Amniotic stem cell (primary cell): ENCODE data around the gene ENTPD6.
"Not testable (repeated sequence)": the region's sequence is repeated elsewhere in the genome, so short reads cannot be mapped to it uniquely, and the experiment has no call there.

Experiments used
- DNase-seq: peaks from one replicate; lab custom pipeline; 2025; lab: John Stamatoyannopoulos, UW

The ENTPD6 gene

DNA sequence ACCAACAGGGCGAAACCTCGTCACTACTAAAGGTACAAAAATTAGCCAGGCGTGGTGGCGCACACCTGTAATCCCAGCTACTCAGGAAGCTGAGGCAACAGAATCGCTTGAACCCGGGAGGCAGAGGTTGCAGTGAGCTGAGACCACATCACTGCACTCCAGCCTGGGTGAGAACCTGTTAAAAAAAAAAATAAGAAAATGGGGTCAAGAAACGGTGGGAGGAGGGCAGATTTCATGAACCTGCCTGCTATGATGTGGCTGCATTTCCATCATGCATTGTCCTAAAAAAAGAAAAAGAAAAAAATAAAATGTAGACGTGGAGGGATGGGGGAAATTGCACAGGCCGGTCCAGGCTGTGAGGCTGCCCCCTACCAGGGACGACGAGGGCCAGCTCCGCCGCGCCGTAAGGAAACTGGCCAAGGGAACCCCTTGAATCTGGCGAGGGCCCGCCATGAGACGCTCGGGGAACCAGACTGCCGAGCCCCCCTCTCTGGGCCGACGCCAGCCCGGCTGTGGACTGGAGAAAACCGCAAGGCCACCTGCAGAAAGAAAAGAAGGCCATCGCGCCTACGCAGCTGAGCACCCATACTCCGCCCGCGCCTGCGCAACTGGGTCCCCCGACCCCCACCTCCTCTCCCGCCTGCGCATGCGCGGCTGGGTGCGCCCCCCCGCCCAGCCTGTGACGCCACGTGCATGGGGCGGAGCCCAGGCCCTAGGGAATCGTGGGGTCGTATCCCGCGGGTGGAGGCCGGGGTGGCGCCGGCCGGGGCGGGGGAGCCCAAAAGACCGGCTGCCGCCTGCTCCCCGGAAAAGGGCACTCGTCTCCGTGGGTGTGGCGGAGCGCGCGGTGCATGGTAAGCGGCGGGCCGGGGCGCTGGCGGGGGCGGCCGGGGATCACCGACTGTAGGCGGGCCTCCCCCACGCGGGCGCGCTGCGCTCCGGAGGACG, at the start of gene ENTPD6:
Gene ENTPD6 (plus strand): TSS at position 699 of the 948 bp plus-strand sequence. CDS start 10,825 bp downstream, outside the sequence.
- DNase-seq = peak; percentile 69

DNA sequence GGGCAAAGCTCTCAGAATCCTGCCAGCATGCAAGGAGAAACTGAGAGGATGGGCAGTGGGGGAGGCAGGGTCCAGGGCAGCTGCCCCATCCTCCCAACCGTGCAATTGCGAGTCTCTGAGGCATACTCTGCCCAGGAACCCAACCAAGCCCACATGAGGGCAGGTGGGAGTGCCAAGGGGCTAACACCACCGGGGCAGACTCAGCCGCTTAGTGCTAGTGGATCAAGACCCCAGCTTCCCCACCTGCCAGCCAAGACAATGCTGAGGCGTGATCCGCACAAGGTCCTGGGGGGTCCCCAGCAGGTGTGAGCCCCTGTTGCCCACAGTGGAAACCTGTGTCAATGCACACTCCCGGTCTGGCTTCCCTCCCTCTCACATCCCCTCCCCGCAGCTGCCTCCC, 48.5 kb upstream of the ENTPD6 start:
- DNase-seq = no peak

DNA sequence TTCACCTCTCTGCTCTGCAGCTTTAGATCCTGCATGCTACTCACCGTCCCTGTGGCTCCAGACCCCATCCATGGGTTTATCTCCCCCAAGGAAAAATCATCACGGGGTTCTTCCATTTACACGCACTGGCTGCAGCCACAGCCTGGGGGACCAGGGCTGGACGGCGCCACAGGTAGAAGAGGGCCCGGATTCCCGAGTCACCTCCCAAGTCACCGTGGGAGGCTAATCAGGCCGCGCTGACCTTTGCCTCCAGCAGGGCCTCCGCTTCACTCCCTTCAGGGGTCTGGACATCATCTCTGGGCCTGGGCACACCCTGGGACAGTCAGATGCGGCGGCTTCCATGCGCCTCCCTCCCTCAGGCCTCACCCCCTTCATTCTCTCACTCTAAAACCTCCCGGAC, 47.8 kb upstream of the ENTPD6 start:
- no peak for DNase-seq

DNA sequence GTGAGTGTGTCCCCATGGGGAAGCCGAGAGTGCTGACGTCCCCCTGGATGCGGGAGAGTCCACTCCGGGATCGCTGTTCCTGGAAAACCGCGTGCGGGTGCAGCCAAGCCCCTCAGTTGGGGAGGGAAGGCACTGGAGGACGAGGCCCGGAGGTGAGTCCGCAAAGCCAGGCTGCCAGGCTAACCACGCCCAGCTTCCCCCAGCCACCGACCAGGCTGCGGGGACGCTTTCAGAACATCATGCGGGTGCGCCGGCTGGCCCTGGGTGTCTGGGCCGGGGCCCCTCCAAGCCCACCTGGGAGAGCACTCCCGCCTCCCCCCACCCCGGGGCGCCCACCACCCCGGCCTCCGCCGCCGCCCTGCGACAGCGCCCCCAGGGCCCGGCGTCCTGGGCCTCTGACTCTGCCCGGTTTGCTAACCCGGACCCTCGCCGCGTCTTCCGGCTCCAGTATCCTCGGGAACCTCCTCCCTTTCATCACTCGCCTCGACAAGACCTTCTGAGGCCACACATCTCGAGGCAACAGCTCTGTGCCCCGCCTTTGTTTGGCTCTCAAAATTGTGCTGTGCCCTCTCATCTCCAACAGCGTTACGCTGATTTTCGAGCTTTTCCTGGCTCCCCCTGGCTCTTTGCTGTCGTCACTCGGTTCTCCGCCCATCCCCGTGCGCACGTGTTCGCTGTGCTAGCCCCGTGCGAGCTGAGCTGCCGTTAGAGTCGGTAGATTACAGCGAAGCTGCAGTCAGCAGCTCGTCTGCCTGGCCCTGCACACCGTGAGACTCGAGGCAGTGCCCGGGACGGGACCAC, 47.1 kb upstream of the ENTPD6 start:
- DNase-seq = no peak

- no peak for DNase-seq
Measured at GRCh38 chr20:25148982-25149846, 46.3 kb upstream of the ENTPD6 start.

DNA sequence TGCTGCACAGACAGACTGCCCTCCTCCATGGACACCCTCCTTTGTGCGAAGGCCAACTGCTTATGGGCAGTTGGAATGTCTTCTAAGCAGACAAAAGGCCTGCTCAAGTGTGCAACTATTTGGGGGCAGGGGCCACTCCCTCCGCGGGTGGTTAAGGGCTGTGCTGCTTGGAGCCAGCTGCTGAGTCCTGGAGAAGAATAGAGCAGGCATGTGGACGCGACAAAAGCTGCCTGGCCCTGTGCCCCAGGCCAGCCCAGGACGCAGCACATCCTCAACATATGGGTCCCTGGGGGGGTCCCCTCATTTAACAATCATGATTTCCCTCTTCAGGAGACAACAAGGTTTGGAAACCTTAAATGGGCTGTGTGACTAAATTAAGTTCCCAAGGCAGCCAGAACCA, 45.5 kb upstream of the ENTPD6 start:
- no peak for DNase-seq

DNA sequence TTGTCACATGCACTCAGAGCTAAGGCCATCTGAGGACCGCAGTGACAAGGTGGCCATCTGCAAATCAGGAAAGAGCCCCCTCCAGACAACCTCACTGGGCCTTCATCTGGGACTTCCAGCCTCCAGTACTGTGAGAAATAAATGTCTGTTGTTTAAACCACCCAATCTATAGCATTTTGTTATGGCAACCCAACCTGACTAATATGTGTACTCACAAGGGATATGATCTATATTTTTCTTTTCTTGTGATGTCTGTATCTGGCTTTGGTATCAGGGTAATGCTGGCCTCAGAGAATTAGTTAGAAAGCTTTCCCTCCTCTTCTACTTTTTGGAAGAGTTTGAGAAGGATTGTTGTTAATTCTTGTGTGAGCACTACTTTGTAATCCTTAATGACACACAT, 37.5 kb upstream of the ENTPD6 start:
- no peak for DNase-seq

DNA sequence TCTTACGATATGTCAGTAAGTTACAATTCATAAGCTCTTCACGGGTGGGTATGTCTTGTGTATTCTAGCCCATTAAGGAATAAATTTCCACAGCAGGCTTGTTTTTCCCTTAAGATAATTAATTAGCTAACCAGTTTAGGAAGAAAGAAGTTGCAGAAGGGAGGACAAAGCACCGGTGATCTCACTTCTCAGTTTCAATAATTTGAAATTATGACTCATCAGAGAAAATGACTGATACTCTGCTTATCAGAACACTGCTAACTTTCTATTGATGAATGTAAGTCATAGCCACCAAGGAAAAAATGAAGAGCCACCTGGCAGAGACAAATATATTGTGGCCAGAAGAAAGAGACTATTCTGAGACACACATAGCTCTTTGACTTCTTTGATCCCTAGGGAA, 35.0 kb upstream of the ENTPD6 start:
- DNase-seq = no peak

GRCh38 chr20:25160897-25161296, 34.6 kb upstream of the ENTPD6 start:
- DNase-seq = no peak

DNA sequence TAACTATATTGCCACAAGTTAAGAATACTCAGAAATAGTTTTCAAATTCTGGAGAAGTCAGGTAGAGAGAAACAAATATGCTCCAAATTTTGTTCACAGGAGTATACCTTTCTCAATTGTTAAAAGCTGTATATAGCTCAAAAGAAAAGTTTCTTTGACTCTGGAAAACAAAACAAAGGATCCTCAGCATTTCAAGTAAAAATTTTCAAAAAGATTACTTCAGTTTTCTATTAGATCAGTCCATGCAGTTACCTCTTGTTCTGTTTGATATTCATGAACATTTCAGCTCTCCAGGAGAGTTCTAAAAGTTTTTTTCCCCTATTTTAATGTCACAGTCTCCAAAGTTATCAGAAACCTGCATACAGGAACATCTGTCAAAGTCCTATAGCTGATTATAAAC, 30.4 kb upstream of the ENTPD6 start:
- DNase-seq = no peak

GRCh38 chr20:25166105-25166782, 29.3 kb upstream of the ENTPD6 start:
- not testable (repeated sequence) for DNase-seq

DNA sequence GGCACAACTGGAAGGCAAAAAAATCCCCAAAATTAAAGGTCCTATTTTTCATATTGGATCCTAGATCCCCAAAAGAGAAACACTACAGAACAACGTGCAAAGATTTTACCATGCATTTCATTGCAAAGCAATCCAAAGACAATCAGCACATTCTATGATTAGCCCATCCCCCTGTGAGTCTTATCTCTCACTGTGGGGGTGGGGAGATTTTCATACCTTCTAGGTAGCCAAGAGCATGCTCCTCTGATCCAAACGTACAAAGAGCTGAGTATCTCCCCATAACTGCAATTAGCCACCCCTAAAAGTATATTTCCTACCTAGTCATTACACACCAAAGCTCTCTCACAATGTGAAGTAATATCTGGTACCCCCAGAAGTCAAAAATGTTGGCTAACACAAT, 22.2 kb upstream of the ENTPD6 start:
- no peak for DNase-seq

DNA sequence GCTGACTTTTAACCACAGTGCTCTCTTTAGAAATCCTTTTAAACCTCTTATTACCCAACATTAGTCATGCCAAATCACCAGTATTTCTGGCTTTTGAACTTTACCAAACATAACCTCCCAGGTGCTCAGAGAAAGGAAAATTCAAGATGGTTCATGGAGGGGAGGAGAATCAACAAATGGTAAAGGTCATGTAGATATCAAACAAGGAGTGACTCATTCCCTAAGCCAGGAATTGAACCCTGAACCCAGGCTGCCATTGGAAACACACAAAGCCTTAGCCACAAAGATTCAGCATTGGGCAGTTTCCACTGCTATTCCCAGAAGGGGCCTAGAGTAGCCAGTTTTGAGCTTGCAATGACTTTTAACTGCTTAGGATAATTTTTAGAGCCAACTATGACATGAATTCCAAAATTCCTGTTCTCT, 21.6 kb upstream of the ENTPD6 start:
- no peak for DNase-seq

GRCh38 chr20:25176184-25176583, 19.3 kb upstream of the ENTPD6 start:
- no peak for DNase-seq

DNA sequence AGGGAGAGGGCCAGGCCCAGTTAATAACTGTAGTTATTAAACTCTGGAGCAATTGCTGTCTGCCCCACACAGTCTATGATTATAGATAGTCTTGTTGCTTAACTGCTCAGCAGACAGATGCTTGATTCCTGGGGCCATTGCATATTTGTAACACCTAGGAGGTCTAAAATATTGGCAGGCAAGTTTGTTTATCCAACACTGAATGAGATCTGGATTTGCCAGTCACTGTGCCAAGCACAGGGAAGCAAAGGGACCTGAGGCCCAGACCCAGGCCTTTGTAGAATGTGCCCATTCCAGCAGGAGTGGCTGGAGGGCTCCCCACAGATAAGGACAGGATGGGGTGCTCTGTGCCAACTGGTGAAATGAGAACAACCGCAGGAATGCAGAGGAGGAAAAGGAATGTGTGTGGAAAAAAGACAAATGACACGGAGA, 17.6 kb upstream of the ENTPD6 start:
- no peak for DNase-seq

GRCh38 chr20:25178563-25179438, 16.7 kb upstream of the ENTPD6 start:
- DNase-seq = peak; percentile 86

DNA sequence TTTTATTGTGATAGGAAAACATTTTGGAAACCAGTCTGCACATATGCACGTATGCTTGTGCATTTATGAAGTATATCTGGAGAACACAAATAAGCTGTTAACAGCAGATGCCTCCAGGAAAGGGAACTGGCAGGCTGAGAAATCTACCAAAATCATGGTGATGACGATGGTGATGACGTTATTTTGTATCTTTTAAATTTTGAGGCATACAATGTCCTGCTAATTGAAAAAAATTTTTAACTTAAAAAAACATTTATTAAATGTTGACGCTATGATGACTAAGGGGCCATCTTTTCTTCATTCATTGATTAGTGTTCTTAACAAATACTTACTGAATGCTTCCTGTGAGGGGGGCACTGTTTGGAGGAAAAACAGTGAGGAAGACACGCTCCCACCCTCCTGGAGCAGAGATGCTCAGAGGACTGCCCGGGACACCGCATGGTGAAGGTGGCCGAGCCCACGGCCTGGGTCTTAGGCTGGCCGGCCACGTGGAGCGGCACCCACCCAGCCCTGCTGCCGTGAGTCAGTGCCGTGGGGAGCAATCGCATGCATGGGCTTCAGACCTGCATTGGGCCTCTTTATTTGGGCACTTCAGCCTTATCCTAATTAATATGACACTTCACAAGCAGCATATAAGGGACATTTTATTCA, 15.9 kb upstream of the ENTPD6 start:
- no peak for DNase-seq

DNA sequence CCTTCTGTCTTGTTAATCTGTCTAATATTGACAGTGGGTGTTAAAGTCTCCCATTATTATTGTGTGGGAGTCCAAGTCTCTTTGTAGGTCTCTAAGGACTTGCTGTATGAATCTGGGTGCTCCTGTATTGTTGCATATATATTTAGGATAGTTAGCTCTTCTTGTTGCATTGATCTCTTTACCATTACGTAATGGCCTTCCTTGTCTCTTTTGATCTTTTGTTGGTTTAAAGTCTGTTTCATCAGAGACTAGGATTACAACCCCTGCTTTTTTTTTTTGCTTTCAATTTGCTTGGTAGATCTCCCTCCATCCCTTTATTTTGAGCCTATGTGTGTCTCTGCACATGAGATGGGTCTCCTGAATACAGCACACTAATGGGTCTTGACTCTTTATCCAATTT, 11.1 kb upstream of the ENTPD6 start:
- DNase-seq = not testable (repeated sequence)

- DNase-seq = no peak
Measured at GRCh38 chr20:25187220-25187619, 8.3 kb upstream of the ENTPD6 start.

DNA sequence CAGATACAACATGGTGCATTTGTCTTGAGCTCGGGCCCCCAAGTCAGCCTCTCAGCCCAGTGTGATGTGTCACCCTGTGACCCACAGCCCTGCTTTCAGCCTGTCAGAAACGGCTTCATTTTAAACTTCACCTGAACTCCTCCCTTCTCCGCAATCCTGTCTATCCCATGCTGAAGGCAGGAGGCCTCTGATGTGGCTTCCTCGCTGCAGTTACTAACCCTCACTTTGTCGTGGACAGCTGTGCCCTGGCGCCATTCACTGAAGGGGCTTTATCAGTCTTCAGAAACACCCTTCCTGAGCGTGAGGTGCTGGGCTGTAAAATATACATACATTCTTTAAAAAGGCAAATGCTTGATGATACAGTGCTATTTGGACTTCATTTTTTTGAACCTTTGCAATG, 7.9 kb upstream of the ENTPD6 start:
- no peak for DNase-seq
